Measurements from ENCODE around the gene DHRS4.
"Not testable (repeated sequence)": the region's sequence is repeated elsewhere in the genome, so short reads cannot be mapped to it uniquely, and the experiment has no call there.

The DHRS4 gene

DNA sequence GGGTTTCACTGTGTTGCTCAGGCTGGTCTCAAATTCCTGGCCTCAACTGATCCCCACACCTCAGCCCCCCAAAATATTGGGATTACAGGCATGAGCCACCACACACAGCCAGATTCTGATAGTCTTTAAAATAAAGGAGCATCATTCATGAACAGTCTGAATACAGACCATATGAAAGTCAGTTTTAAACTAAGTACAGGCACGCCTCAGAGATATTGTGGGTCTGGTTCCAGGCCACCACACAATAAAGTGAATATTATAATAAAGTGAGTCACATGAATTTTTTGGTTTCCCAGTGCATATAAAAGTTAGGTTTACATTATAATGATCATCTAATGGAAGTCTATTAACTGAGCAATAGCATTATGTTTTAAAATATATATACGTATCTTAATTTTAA is 43.3 kb downstream of the DHRS4 start:
- H3K27ac ChIP-seq (ENCODE audit: low read depth in 2 of 2, low read length in 2 of 2); H3K4me1 ChIP-seq (ENCODE audit: control insufficient read depth in 2 of 2, insufficient read depth in 2 of 2, low read length in 2 of 2); H3K36me3 ChIP-seq (ENCODE audit: control insufficient read depth in 2 of 2, insufficient read depth in 2 of 2, low read length in 2 of 2); H3K4me3 ChIP-seq (ENCODE audit: low read length in 2 of 2); H3K9ac ChIP-seq (ENCODE audit: low read depth in 1 of 2, low read length in 2 of 2); H3K27me3 ChIP-seq (ENCODE audit: control insufficient read depth in 2 of 2, insufficient read depth in 2 of 2, low read length in 2 of 2); H3K9me3 ChIP-seq (ENCODE audit: control insufficient read depth in 2 of 2, low read length in 2 of 2): not testable (repeated sequence)

DNA sequence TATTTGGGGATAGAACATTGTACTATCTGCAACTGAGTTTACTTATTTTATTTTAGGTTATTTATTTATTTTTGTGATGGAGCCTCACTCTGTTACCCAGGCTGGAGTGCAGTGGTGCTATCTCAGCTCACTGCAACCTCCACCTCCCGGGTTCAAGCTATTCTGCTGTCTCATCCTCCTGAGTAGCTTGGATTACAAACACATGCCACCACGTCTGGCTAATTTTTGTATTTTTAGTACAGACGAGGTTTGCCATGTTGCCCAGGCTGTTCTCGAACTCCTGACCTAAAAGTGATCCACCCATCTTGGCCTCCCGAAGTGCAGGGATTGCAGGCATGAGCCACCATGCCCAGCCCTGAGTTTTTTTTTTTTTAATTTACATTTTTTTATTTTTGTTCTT is 46.1 kb downstream of the DHRS4 start:
- not testable (repeated sequence) for H3K9me3 ChIP-seq (ENCODE audit: control insufficient read depth in 2 of 2, low read length in 2 of 2); H3K27me3 ChIP-seq (ENCODE audit: control insufficient read depth in 2 of 2, insufficient read depth in 2 of 2, low read length in 2 of 2); H3K4me1 ChIP-seq (ENCODE audit: control insufficient read depth in 2 of 2, insufficient read depth in 2 of 2, low read length in 2 of 2); H3K9ac ChIP-seq (ENCODE audit: low read depth in 1 of 2, low read length in 2 of 2); H3K4me3 ChIP-seq (ENCODE audit: low read length in 2 of 2); H3K27ac ChIP-seq (ENCODE audit: low read depth in 2 of 2, low read length in 2 of 2); H3K36me3 ChIP-seq (ENCODE audit: control insufficient read depth in 2 of 2, insufficient read depth in 2 of 2, low read length in 2 of 2)

DNA sequence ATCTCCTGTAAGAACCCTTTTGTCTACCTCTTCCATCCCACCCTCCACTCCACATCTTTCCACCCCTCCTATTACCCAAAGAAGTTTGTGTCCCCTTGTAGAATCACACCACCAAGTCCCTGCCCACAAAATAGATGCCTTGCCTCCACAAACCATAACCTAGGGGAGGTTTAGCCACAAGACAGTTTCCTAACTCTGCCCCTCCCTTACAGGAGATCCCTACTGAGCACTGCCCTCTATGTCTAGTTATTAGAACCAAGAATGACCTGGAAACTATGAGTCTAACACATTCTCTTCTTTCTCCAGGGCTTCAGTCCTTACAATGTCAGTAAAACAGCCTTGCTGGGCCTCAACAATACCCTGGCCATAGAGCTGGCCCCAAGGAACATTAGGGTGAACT is 47.5 kb downstream of the DHRS4 start:
- not testable (repeated sequence) for H3K27me3 ChIP-seq (ENCODE audit: control insufficient read depth in 2 of 2, insufficient read depth in 2 of 2, low read length in 2 of 2); H3K9ac ChIP-seq (ENCODE audit: low read depth in 1 of 2, low read length in 2 of 2); H3K4me3 ChIP-seq (ENCODE audit: low read length in 2 of 2); H3K36me3 ChIP-seq (ENCODE audit: control insufficient read depth in 2 of 2, insufficient read depth in 2 of 2, low read length in 2 of 2); H3K27ac ChIP-seq (ENCODE audit: low read depth in 2 of 2, low read length in 2 of 2); H3K9me3 ChIP-seq (ENCODE audit: control insufficient read depth in 2 of 2, low read length in 2 of 2); H3K4me1 ChIP-seq (ENCODE audit: control insufficient read depth in 2 of 2, insufficient read depth in 2 of 2, low read length in 2 of 2)

DNA sequence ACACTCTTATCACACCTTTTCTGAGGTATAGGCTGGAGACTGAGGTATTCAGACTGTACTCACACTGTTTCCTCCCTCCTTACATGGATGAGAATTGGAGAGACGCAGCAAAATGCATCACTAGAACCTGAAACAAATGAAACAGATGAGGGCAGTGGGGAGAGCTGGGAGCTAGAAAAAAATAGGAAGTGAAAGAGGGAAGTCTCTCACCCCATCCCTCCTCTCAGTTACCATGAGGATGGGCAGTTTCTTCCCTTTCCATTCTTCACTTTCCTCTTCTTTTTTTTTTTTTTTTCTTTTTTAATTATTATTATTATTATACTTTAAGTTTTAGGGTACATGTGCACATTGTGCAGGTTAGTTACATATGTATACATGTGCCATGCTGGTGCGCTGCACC is 48.1 kb downstream of the DHRS4 start:
- not testable (repeated sequence) for H3K4me3 ChIP-seq (ENCODE audit: low read length in 2 of 2); H3K27ac ChIP-seq (ENCODE audit: low read depth in 2 of 2, low read length in 2 of 2); H3K36me3 ChIP-seq (ENCODE audit: control insufficient read depth in 2 of 2, insufficient read depth in 2 of 2, low read length in 2 of 2); H3K9me3 ChIP-seq (ENCODE audit: control insufficient read depth in 2 of 2, low read length in 2 of 2); H3K9ac ChIP-seq (ENCODE audit: low read depth in 1 of 2, low read length in 2 of 2); H3K27me3 ChIP-seq (ENCODE audit: control insufficient read depth in 2 of 2, insufficient read depth in 2 of 2, low read length in 2 of 2); H3K4me1 ChIP-seq (ENCODE audit: control insufficient read depth in 2 of 2, insufficient read depth in 2 of 2, low read length in 2 of 2)

DNA sequence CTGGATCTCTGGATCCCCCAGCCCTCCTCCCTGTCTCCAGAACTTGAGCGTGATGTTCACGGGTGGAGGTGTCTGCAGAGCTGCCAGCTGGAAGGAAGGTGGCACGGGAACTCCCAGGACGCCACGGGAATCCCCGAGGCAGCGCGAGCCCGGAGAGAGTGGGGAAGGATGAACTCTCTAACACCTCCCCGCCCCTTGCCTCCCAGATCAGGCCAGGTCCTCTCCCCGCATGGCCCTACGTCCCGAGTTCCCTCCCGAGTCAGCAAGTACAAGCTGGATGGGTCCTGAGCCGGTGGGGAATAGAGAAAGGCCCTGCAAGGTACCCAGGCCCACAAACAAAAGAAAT is 52.9 kb downstream of the DHRS4 start:
- H3K36me3 ChIP-seq (ENCODE audit: control insufficient read depth in 2 of 2, insufficient read depth in 2 of 2, low read length in 2 of 2); H3K9me3 ChIP-seq (ENCODE audit: control insufficient read depth in 2 of 2, low read length in 2 of 2); H3K27me3 ChIP-seq (ENCODE audit: control insufficient read depth in 2 of 2, insufficient read depth in 2 of 2, low read length in 2 of 2); H3K27ac ChIP-seq (ENCODE audit: low read depth in 2 of 2, low read length in 2 of 2); H3K4me1 ChIP-seq (ENCODE audit: control insufficient read depth in 2 of 2, insufficient read depth in 2 of 2, low read length in 2 of 2); H3K9ac ChIP-seq (ENCODE audit: low read depth in 1 of 2, low read length in 2 of 2): not testable (repeated sequence)
- H3K4me3 ChIP-seq (ENCODE audit: low read length in 2 of 2), result peak overlapping the region in 1 of 2 donors; percentile 67

DNA sequence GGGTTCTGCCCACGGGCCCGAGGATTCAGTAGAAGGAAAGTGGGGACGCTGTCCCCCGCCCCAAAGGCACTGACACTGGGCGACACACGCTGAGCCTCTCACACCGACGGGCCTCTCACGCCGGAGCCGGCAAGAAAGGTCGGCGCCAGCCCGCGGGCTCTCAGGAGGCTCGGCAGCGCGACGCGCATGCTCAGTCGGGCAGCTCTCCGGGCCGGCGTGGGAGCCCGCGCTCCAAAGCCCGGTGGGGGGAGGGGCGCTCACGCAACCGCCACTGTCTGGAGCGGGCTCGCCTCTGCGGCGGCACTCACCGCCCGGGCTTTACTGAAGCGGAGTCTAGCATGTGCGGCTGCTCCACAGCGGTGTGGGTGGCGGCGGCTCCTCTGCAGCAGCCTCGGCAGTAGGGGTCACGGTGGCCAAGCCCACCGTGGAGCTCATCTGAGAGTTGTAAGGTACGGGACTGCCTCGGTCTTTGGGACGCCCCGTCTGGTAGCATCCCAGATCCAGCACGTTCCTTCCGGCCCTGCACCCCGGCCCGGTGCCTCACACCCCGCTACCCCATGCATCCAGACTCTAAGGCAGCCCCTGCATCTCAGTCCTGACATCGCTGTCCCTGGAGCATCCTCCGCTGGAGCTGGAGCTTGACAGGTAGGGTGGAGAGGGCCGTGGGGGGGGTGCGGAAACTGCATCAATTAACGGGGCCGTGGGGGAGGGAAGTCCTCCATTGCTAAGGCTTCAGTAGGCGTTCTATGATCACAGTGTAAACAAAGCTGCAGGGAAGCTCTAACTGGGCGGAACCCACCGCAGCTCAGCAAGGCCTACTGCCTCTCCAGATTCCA is 53.5 kb downstream of the DHRS4 start:
- not testable (repeated sequence) for H3K27me3 ChIP-seq (ENCODE audit: control insufficient read depth in 2 of 2, insufficient read depth in 2 of 2, low read length in 2 of 2); H3K9ac ChIP-seq (ENCODE audit: low read depth in 1 of 2, low read length in 2 of 2); H3K4me1 ChIP-seq (ENCODE audit: control insufficient read depth in 2 of 2, insufficient read depth in 2 of 2, low read length in 2 of 2); H3K36me3 ChIP-seq (ENCODE audit: control insufficient read depth in 2 of 2, insufficient read depth in 2 of 2, low read length in 2 of 2); H3K9me3 ChIP-seq (ENCODE audit: control insufficient read depth in 2 of 2, low read length in 2 of 2); H3K27ac ChIP-seq (ENCODE audit: low read depth in 2 of 2, low read length in 2 of 2)
- H3K4me3 ChIP-seq (ENCODE audit: low read length in 2 of 2), result peak overlapping the region; percentile 39 to 67

DNA sequence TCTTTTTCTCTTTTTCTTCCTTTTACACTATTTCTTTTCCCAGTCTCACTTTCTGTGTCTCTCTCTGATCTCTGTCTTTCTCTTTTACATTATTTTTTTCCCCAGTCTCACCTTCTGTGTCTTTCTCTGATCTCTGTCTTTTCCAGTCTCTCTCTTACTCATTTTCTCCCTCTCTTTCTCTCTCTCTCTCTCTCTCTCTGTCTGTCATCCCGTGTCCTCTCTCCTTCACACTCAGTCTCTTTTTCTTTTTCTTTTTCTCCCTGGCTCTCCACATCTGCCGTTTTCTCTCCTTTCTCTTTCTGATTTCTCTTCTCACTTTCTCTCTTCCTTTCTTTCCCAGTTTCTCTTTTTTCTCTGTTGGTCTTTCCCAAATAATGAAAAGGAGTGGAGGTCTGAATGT is 57.5 kb downstream of the DHRS4 start:
- Histone ChIP-seq H3K36me3 (ENCODE audit: control insufficient read depth in 2 of 2, insufficient read depth in 2 of 2, low read length in 2 of 2) (no peaks in the 10 kb centered on the region), H3K27me3 (ENCODE audit: control insufficient read depth in 2 of 2, insufficient read depth in 2 of 2, low read length in 2 of 2) (no peaks in the 10 kb centered on the region), H3K4me3 (ENCODE audit: low read length in 2 of 2) (no peak overlapping the region), H3K4me1 (ENCODE audit: control insufficient read depth in 2 of 2, insufficient read depth in 2 of 2, low read length in 2 of 2) (peaks cover 0 to 5% of the 10 kb centered on the region in 2 donors), H3K27ac (ENCODE audit: low read depth in 2 of 2, low read length in 2 of 2) (no peak overlapping the region), H3K9ac (ENCODE audit: low read depth in 1 of 2, low read length in 2 of 2) (no peak overlapping the region), H3K9me3 (ENCODE audit: control insufficient read depth in 2 of 2, low read length in 2 of 2) (no peaks in the 10 kb centered on the region)

DNA sequence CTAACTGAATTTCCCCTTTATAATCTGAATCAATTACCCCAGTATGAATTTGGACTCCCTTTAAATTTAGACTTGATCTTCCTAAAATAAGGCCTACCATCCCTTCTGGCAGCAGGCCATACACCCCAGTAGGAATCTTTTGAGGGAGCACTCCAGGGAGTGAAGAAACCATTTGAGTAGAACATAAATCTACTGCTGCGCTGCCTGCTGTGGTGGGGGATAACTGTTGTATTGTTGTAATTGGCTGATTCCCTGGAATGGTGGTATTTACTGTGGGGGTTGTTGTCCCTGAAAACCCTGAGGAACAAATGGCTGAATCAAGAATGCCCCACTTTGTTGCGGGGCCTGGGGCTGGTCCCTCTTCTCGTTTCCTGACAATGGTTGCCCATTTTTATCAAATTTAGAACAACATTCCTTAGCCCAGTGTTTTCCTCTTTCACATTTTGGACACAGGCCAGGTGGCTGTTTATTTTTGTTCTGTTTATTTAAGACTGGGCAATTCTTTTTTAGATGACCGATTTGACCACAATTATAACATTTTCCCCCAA is 59.2 kb downstream of the DHRS4 start:
- H3K9me3 ChIP-seq (ENCODE audit: control insufficient read depth in 2 of 2, low read length in 2 of 2); H3K4me3 ChIP-seq (ENCODE audit: low read length in 2 of 2): not testable (repeated sequence)

DNA sequence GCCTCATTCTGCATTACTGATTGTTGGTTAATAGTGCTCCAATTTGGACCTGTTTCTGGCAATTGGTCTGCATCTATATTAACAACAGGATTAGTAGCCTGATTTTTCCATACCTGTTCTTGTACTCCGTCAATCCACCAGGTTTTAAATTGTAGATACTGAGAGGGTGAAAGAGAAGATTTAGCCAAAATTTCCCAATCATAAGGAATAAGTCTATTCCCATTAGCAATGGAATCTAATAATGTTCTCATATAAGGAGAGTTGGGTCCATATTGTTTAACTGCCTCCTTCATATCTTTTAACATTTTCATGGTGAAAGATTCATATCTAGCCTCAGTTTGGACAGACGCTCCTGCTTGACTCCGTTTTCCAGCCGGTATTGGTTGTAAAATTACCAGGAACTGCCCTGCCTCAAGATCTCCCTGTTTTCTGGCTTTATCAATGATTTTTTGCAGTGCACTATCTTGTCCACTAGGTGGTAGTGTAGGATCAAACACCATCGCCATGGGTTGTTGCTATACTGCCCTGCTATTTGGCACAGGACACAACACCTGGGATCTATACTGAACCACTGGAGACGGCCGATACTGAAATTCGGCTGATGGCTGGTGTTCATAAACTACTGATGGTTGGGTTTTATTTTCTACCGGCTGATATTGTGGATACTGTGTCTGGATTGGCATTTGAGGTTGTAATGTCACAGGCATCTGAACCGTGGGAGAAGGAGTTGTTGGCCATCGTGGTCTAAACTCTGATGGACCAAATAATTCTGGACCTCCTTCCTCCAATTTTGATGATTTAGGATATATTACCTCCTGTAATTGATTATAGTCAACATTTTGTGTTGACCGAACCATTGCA is 60.3 kb downstream of the DHRS4 start:
- Histone ChIP-seq H3K4me1 (ENCODE audit: control insufficient read depth in 2 of 2, insufficient read depth in 2 of 2, low read length in 2 of 2) (peaks cover 0 to 5% of the 10 kb centered on the region in 2 donors), H3K27ac (ENCODE audit: low read depth in 2 of 2, low read length in 2 of 2) (no peak overlapping the region), H3K27me3 (ENCODE audit: control insufficient read depth in 2 of 2, insufficient read depth in 2 of 2, low read length in 2 of 2) (no peaks in the 10 kb centered on the region), H3K36me3 (ENCODE audit: control insufficient read depth in 2 of 2, insufficient read depth in 2 of 2, low read length in 2 of 2) (no peaks in the 10 kb centered on the region), H3K9me3 (ENCODE audit: control insufficient read depth in 2 of 2, low read length in 2 of 2) (no peaks in the 10 kb centered on the region), H3K9ac (ENCODE audit: low read depth in 1 of 2, low read length in 2 of 2) (no peak overlapping the region), H3K4me3 (ENCODE audit: low read length in 2 of 2) (no peak overlapping the region)

More for the DNA sequence above, 59.2 kb downstream of the DHRS4 start:
- not testable (repeated sequence) for H3K36me3 ChIP-seq (ENCODE audit: control insufficient read depth in 2 of 2, insufficient read depth in 2 of 2, low read length in 2 of 2); H3K4me1 ChIP-seq (ENCODE audit: control insufficient read depth in 2 of 2, insufficient read depth in 2 of 2, low read length in 2 of 2); H3K27ac ChIP-seq (ENCODE audit: low read depth in 2 of 2, low read length in 2 of 2); H3K9ac ChIP-seq (ENCODE audit: low read depth in 1 of 2, low read length in 2 of 2); H3K27me3 ChIP-seq (ENCODE audit: control insufficient read depth in 2 of 2, insufficient read depth in 2 of 2, low read length in 2 of 2)

DNA sequence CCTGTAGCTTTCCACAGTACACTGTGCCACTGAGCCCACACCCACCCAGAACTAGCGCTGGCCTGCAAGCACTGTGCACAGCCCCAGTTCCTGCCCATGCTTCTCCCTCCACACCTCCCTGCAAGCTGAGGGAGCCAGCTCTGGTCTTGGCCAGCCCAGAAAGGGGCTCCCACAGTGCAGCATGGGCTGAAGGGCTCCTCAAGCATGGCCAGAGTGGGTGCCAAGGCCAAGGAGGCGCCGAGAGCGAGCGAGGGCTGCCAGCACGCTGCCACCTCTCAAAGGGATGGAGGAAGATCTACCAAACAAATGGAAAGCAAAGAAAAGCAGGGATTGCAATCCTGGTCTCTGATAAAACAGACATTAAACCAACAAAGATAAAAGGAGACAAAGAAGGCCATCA is 62.2 kb downstream of the DHRS4 start:
- not testable (repeated sequence) for H3K4me1 ChIP-seq (ENCODE audit: control insufficient read depth in 2 of 2, insufficient read depth in 2 of 2, low read length in 2 of 2); H3K9ac ChIP-seq (ENCODE audit: low read depth in 1 of 2, low read length in 2 of 2); H3K9me3 ChIP-seq (ENCODE audit: control insufficient read depth in 2 of 2, low read length in 2 of 2); H3K27me3 ChIP-seq (ENCODE audit: control insufficient read depth in 2 of 2, insufficient read depth in 2 of 2, low read length in 2 of 2); H3K36me3 ChIP-seq (ENCODE audit: control insufficient read depth in 2 of 2, insufficient read depth in 2 of 2, low read length in 2 of 2); H3K4me3 ChIP-seq (ENCODE audit: low read length in 2 of 2); H3K27ac ChIP-seq (ENCODE audit: low read depth in 2 of 2, low read length in 2 of 2)
